ENCODE results near the gene CLTB. TPM values are rescaled to one million over a fixed set of nuclear protein-coding genes. Genes with fewer than 3 reads are reported as not detected.

Gene CLTB
- total and polyA plus RNA-seq, 4 donors: 14.2 to 49.4 (median 38.6) TPM

- DNase-seq (ENCODE audit: low spot score): no peak
- no peak overlapping the region for H3K27ac ChIP-seq (ENCODE audit: low read depth in 1 of 2, low read length in 2 of 2)
- 90% methylated on average over 3 of the region's 3 CpGs for WGBS
- H3K27me3 ChIP-seq (ENCODE audit: control insufficient read depth in 4 of 4, insufficient read depth in 4 of 4, low read length in 3 of 4): peaks cover 0 to 2% (median 0%) of the 10 kb centered on the region in 4 donors
- H3K9me3 ChIP-seq (ENCODE audit: control insufficient read depth in 4 of 4, low read length in 3 of 4): no peaks in the 10 kb centered on the region
- no peak overlapping the region for H3K4me3 ChIP-seq (ENCODE audit: low read depth in 1 of 3, low read length in 3 of 3)
- H3K9ac ChIP-seq (ENCODE audit: low read depth in 1 of 2, low read length in 2 of 2): no peak overlapping the region
- H3K4me1 ChIP-seq (ENCODE audit: control insufficient read depth in 4 of 4, insufficient read depth in 4 of 4, low read length in 3 of 4): no peaks in the 10 kb centered on the region
- TF ChIP-seq, protein P1, sequence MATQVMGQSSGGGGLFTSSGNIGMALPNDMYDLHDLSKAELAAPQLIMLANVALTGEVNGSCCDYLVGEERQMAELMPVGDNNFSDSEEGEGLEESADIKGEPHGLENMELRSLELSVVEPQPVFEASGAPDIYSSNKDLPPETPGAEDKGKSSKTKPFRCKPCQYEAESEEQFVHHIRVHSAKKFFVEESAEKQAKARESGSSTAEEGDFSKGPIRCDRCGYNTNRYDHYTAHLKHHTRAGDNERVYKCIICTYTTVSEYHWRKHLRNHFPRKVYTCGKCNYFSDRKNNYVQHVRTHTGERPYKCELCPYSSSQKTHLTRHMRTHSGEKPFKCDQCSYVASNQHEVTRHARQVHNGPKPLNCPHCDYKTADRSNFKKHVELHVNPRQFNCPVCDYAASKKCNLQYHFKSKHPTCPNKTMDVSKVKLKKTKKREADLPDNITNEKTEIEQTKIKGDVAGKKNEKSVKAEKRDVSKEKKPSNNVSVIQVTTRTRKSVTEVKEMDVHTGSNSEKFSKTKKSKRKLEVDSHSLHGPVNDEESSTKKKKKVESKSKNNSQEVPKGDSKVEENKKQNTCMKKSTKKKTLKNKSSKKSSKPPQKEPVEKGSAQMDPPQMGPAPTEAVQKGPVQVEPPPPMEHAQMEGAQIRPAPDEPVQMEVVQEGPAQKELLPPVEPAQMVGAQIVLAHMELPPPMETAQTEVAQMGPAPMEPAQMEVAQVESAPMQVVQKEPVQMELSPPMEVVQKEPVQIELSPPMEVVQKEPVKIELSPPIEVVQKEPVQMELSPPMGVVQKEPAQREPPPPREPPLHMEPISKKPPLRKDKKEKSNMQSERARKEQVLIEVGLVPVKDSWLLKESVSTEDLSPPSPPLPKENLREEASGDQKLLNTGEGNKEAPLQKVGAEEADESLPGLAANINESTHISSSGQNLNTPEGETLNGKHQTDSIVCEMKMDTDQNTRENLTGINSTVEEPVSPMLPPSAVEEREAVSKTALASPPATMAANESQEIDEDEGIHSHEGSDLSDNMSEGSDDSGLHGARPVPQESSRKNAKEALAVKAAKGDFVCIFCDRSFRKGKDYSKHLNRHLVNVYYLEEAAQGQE (IDR thresholded peaks at IDR 0.05): no peak
- TF ChIP-seq FOXA2 (IDR thresholded peaks at IDR 0.05) (no peak), RXRA (IDR thresholded peaks at IDR 0.05) (no peak), YY1 (IDR thresholded peaks at IDR 0.05) (no peak), EGR1 (IDR thresholded peaks at IDR 0.05; ENCODE audit: low read depth in 2 of 2) (no peak), NR2F2 (IDR thresholded peaks at IDR 0.05) (no peak), TAF1 (conservative IDR thresholded peaks at IDR 0.05) (no peak), SP1 (IDR thresholded peaks at IDR 0.05) (no peak)
- TF ChIP-seq, protein P2, sequence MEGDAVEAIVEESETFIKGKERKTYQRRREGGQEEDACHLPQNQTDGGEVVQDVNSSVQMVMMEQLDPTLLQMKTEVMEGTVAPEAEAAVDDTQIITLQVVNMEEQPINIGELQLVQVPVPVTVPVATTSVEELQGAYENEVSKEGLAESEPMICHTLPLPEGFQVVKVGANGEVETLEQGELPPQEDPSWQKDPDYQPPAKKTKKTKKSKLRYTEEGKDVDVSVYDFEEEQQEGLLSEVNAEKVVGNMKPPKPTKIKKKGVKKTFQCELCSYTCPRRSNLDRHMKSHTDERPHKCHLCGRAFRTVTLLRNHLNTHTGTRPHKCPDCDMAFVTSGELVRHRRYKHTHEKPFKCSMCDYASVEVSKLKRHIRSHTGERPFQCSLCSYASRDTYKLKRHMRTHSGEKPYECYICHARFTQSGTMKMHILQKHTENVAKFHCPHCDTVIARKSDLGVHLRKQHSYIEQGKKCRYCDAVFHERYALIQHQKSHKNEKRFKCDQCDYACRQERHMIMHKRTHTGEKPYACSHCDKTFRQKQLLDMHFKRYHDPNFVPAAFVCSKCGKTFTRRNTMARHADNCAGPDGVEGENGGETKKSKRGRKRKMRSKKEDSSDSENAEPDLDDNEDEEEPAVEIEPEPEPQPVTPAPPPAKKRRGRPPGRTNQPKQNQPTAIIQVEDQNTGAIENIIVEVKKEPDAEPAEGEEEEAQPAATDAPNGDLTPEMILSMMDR (IDR thresholded peaks at IDR 0.05; ENCODE audit: low read depth, low read length, missing input control): no peak
- no peaks in the 10 kb centered on the region for H3K36me3 ChIP-seq (ENCODE audit: control insufficient read depth in 4 of 4, insufficient read depth in 3 of 4, low read depth in 1 of 4, low read length in 3 of 4)
Observed at GRCh38 chr5:176424181-176424580, 7.8 kb upstream of the CLTB start.

- no peak overlapping the region for H3K4me3 ChIP-seq (ENCODE audit: low read depth in 1 of 3, low read length in 3 of 3)
- whole genome bisulfite sequencing: 75% methylated on average over 2 of the region's 2 CpGs
- TF ChIP-seq RAD21 (IDR thresholded peaks at IDR 0.05): no peak
- TF ChIP-seq, protein P3, sequence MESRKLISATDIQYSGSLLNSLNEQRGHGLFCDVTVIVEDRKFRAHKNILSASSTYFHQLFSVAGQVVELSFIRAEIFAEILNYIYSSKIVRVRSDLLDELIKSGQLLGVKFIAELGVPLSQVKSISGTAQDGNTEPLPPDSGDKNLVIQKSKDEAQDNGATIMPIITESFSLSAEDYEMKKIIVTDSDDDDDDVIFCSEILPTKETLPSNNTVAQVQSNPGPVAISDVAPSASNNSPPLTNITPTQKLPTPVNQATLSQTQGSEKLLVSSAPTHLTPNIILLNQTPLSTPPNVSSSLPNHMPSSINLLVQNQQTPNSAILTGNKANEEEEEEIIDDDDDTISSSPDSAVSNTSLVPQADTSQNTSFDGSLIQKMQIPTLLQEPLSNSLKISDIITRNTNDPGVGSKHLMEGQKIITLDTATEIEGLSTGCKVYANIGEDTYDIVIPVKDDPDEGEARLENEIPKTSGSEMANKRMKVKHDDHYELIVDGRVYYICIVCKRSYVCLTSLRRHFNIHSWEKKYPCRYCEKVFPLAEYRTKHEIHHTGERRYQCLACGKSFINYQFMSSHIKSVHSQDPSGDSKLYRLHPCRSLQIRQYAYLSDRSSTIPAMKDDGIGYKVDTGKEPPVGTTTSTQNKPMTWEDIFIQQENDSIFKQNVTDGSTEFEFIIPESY (IDR thresholded peaks at IDR 0.05): no peak
- no peak for TF ChIP-seq FOXA1 (IDR thresholded peaks at IDR 0.05)
- no peak for TF ChIP-seq TAF1 (conservative IDR thresholded peaks at IDR 0.05)
- TF ChIP-seq EGR1 (IDR thresholded peaks at IDR 0.05; ENCODE audit: low read depth in 2 of 2): no peak
- TF ChIP-seq GABPA (IDR thresholded peaks at IDR 0.05 in 1 of 2, conservative IDR thresholded peaks at IDR 0.05 in 1 of 2): no peak
- TF ChIP-seq, protein P4, sequence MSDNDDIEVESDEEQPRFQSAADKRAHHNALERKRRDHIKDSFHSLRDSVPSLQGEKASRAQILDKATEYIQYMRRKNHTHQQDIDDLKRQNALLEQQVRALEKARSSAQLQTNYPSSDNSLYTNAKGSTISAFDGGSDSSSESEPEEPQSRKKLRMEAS (IDR thresholded peaks at IDR 0.05): no peak
- TF ChIP-seq HNF4G (IDR thresholded peaks at IDR 0.05): no peak
- TF ChIP-seq, protein P2 (IDR thresholded peaks at IDR 0.05; ENCODE audit: low read depth, low read length, missing input control): no peak
- TF ChIP-seq SP1 (IDR thresholded peaks at IDR 0.05): no peak
- no peak for TF ChIP-seq FOXA2 (IDR thresholded peaks at IDR 0.05)
- no peak for TF ChIP-seq JUND (IDR thresholded peaks at IDR 0.05)
- TF ChIP-seq, protein P5, sequence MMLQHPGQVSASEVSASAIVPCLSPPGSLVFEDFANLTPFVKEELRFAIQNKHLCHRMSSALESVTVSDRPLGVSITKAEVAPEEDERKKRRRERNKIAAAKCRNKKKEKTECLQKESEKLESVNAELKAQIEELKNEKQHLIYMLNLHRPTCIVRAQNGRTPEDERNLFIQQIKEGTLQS (IDR thresholded peaks at IDR 0.05): no peak
- no peak for TF ChIP-seq HNF4A (conservative IDR thresholded peaks at IDR 0.05)
- no peak for TF ChIP-seq RXRA (IDR thresholded peaks at IDR 0.05)
- TF ChIP-seq YY1 (IDR thresholded peaks at IDR 0.05): no peak
- TF ChIP-seq, protein P1 (IDR thresholded peaks at IDR 0.05): no peak
Observed at GRCh38 chr5:176420972-176421544, 4.7 kb upstream of the CLTB start.

More at GRCh38 chr5:176420972-176421544, 4.7 kb upstream of the CLTB start:
- Histone ChIP-seq H3K27ac (ENCODE audit: low read depth in 1 of 2, low read length in 2 of 2) (no peak overlapping the region), H3K36me3 (ENCODE audit: control insufficient read depth in 4 of 4, insufficient read depth in 3 of 4, low read depth in 1 of 4, low read length in 3 of 4) (no peaks in the 10 kb centered on the region), H3K9me3 (ENCODE audit: control insufficient read depth in 4 of 4, low read length in 3 of 4) (no peaks in the 10 kb centered on the region), H3K4me1 (ENCODE audit: control insufficient read depth in 4 of 4, insufficient read depth in 4 of 4, low read length in 3 of 4) (peaks cover 0 to 7% (median 6%) of the 10 kb centered on the region in 4 donors), H3K27me3 (ENCODE audit: control insufficient read depth in 4 of 4, insufficient read depth in 4 of 4, low read length in 3 of 4) (peaks cover 0 to 2% (median 0%) of the 10 kb centered on the region in 4 donors), H3K9ac (ENCODE audit: low read depth in 1 of 2, low read length in 2 of 2) (no peak overlapping the region)
- DNase-seq (ENCODE audit: low spot score): no peak

Measured in liver (tissue), 9 donors.